HG02678 (cell line): ENCODE results near the gene SETBP1.
A peak's percentile ranks its signal among the peaks of the same experiment; 100 is the strongest.

Experiments
- ATAC-seq: cut with Tn5 transposase; IDR thresholded peaks from one replicate; pipeline ENCODE4 v1.9.1; 2021; ENCODE audit warnings: mild to moderate bottlenecking, moderate library complexity; ENCODE audit not compliant: unreplicated experiment

The SETBP1 gene

GRCh38 chr18:44957025-44957424 lies 276.3 kb downstream of the SETBP1 start:
- ATAC-seq, result no peak

DNA sequence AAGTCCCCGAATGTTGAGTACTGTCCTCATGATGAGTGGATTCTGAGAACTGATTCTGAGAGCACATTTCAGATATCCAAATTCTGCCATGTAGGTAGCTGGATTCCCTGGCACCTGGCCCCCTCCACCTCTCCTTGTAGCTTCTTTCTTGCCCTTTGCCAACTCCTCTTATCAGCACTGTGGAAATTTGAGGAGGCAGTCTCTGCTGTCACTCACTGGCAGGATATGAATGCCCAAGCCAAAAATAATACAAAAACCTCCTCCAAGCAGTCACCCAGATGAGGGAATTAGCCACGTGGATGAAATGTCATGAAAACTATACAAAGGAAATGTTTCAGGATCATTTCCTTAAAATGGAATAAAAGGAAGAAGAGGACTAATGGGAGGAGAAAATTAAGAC lies 276.8 kb downstream of the SETBP1 start:
- ATAC-seq, result no peak

- no peak for ATAC-seq
These were observed 277.4 kb downstream of the SETBP1 start for GRCh38 chr18:44958040-44958439.

DNA sequence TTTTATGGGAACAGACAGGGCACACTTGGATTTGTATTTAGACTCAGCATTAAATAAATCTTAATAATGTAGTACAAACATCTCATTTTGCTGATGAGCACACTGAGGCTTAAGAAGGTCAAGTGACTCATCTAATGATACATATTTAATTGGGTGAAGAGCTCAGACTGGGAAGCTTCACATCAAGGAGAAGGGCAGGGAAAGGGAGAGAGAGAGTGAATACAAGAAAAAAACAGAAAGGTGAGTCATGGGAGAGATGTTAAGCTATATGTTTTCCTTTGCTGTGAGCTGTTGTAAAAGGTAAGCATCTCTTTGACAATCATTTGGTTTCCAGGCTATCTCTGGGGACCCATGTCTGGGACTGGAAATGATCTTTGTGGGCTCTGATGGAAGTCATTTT lies 277.8 kb downstream of the SETBP1 start:
- no peak for ATAC-seq

GRCh38 chr18:44959013-44959412 lies 278.3 kb downstream of the SETBP1 start:
- ATAC-seq, result no peak

DNA sequence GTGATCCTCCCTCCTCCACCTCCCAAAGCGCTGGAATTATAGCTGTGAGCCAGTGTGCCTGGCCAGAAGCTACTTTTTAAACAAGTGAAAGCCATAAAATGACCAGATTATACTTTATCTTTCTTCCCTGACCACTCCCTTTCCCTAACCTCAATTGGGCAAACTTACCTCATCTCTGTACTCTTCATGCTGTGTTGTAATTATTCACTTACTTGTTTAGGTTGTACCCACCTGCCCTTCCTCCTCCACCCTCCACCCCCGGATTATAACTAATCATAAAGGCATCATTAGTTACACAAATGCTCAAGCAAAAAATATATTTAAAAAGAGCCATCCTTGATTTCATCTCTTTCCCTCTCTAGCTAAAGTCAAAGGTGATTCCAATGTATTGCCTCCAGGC lies 279.9 kb downstream of the SETBP1 start:
- ATAC-seq, result no peak

DNA sequence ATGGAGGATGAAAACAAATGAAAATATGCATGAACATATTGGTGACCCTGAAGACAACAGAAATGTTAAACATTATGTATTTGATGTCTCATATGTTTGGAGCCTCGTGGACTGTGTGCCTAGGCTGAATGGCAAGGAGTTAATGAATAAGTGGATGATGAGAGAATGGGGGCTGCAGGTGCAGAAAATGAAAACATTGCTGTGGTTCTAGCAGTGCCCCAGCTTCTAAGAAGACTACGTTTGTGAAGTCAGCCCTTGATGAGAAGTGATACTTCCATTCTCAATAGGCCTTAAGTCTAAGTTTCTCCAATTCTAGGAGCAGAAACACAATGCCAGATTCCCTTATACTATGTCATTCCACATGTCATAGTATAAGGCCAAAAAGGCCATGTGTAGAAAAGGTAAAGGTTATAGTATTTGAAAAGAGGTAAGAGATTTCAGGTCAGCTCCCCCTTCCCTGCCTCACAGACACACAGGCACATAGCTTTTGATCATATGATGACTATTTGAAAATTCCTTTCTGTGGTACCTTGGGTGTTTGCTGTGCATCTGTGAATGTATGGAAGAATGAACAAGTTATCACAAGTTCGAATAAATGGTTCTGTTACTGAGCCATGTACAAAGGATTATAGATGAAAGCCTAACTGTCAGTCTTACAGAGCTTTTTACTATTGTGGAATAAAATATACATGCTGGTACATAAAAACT lies 280.8 kb downstream of the SETBP1 start:
- peak; percentile 80 for ATAC-seq

DNA sequence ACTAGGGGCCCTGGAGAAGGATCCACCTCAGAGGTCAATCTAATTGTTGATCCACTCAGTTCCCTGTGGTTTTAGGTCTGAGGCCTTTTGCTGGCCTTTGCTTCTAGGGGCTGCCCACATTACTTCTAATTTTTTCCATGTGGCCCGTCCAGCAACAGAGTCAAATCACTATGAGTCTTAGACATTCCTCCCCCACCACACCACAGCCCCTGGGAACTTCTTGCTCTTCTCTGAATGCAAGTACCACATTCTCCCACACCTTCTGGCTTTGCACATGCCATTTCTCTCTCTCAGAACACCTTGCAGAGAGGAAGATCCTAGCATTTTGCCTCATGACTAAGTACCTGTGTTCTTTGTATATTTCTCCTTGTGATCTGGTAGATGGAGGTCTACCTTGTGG lies 286.9 kb downstream of the SETBP1 start:
- no peak for ATAC-seq

DNA sequence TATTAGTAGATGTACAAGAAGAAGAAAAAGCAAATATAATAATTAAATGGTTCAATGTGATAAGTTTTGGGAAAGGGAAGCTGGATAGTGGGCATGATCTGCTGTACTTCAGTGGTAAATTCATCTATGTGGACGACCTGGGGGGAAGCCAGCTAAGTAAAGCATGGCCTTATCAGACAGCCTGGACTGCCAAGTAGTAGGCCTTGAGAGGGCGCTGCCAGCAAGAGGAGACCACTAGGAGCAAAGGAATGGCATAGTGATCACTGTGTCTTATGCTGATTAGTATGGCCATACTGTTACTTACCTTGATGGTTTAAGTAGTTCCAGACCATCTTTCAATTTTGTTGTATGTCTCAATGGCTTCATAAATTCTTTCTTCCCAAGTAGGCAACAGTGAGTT lies 287.6 kb downstream of the SETBP1 start:
- ATAC-seq, result no peak

DNA sequence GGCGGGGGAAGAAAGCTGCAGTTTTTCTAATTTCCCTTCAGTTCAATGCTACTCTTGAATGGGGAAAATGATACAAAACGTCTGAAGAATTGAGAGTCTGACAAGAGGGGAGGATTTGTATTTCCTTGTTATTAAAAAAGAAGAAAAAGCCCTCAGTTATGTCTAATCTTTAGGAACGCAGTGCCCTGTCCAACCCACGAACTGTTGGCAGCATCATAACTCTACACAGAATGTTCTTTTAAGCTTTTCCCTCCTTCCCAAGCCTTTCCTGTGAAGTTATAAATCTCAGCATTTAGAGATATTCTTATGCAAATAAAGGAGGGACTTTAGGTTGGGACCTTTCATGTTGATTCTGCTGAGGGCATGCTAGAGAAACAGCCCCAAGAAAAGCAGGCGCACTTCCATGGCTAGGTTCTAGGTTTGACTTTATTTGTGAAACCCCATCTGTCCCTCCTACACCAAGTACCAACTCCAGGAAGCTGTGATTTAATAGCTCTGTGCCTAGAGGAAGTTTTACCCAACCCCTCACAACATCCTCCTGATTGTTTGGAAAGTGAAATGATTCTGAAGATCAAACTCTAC lies 288.6 kb downstream of the SETBP1 start:
- ATAC-seq, result no peak

DNA sequence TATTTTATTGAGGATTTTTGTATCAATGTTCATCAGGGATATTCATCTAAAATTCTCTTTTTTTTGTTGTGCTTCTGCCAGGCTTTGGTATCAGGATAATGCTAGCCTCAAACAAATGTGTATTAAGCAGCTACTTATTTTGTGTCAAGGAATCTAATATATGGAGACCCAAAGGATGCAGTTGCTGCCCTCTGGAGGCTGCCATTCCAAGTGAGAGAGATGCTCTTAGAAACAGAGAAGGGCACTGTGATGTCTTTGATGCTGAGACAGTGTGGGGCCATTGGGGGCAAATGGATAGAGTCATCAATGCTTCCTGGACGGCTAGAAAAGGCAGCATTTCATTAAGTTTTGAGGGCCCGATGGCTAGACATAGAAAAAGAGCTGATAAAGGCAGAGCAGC lies 292.6 kb downstream of the SETBP1 start:
- ATAC-seq, result no peak

- ATAC-seq, result no peak
These were observed 293.5 kb downstream of the SETBP1 start for GRCh38 chr18:44974174-44974573.

DNA sequence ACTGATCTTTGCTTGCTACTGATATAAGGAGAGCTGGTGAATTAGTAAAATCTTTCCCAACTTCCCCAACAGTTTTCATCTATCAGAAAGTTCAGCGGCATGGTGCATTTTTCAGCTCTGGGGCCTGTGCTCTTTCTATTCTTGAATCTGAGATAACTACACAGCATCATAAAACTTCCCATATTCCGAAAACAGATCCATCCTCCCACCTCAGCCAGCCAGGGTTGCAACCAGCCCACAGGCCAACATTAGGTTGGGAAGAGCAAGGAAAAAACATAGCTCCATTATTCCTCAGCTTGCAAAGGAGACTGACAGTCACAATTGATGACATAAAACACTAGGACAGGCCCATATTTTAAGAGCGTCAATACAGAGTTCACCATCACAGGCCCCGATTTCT lies 297.2 kb downstream of the SETBP1 start:
- ATAC-seq, result no peak

- no peak for ATAC-seq
These were observed 299.1 kb downstream of the SETBP1 start for GRCh38 chr18:44979748-44980147.

DNA sequence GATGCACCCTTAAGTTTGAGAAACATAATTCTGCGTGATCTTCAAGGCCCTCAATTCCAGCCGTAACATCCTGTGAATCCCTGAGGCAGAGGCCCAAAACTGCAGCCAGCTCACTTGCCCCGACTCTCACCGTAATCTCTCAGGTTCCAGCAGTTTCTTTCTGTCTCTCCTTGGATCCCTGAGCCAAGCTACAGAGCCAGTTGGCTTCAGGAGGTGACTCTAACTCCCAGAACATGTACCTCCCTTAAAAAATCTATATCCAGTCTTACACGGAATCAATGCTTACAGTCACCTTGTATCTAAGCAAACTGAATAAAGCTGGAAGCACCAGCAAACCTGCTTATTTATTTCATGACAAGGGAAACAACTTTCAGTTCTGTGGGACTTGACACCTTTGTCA lies 300.4 kb downstream of the SETBP1 start:
- no peak for ATAC-seq

DNA sequence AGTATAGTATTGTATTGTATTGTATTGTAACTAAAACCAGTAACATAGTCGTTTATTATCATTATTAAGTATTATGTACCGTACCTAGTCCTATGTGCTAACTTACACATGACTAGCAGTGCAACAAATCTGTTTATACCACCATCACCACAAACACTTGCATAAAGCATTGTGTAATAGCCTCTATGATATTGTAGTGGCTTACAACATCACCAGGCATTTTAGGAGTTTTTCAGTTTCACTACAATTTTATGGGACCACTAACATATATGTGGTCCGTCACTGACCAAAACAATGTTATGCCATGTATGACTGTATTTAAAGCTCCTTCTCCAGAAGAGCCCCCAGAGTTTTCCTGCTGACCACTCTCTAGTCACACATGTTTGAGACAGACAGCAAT lies 306.2 kb downstream of the SETBP1 start:
- ATAC-seq, result no peak

DNA sequence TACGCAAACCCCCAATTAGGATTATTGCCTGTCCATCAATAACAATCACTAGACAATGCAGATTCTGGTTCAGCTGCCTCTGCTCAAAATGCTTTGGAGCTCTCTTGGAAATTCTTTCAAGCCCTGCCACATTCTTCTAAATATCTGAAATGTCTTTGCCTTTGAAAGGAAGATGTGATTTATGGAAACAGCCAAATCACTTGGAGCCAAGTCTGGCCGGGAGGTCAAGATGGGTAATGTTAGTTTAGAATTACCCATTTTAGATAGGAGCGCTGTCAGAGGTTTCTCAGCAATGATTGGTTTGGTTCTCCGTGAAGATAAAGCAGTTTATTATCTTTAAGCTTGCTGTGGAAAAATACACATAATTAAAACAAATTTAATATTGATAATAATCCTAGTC lies 306.7 kb downstream of the SETBP1 start:
- no peak for ATAC-seq

DNA sequence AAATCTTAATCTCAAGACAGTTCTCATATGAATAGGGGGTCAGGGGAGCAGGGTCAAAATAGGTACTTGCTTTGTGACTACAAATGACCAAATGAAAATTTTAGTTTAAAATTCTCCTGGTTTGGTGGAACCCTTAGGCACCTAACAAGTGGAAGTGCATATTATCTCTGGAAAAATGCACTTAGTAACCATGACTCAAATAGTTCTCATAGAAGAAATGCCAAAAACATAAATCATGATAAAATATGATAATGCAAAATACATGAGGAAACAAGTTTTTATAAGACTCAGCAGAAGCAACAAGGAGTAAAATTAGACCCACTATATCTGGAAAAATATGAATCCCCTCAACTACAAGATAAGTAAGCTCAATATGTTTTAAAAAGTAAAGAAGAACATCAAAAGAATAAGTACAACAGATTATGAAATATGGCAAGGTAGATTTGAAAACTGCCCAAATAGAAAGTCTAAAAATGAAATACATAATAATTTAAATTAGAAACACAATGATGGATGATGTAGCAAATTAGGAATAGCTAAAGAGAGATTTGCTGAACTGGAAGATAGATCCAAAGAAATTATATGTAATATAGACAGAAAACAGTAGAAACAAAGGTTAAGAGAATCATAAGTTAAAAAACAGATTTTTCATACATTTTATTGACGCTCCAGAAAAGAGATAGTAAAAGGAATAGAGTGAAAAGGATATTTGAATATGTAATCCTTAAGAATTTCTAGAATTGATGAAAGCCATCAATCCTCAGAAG lies 308.3 kb downstream of the SETBP1 start:
- ATAC-seq, result no peak

DNA sequence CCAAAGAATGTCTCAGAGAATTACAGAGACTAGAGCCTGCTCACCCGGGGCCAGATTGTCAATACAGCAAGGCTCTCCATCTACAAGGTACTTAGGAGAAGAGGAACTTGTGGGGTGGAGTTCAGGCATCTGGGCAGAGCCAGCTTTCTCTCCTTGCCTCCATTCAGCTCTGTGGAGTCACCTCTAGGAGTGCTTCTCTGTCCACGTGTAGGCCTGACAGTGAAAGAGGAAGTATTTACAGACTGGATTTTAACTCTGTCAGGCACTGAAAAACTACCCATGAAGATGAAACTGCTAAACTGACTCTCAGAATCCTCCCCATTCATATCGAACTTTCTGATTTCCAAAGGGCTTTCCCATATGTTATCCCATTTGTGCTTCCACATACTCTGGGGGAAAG lies 315.6 kb downstream of the SETBP1 start:
- ATAC-seq, result peak; percentile 76

DNA sequence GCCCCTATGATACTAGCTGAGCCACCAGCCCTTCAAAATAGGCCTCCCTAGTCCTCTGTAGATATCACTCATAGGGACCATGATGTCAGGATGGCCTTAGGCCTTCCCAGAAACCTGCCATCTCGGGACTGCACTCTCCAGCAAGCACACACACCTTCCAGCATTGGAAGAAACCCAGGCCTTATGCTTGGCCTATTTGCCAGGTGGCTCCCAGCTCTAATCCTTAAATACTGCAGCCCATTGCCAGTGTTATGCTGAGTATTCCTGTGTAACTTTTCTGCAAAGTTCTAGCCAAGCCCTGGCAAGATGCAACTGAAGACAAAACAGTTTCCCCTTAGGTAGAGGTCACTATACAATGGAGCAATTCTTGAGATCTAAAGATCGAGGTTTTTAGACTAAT lies 316.5 kb downstream of the SETBP1 start:
- ATAC-seq, result no peak

- no peak for ATAC-seq
These were observed 317.7 kb downstream of the SETBP1 start for GRCh38 chr18:44998360-44998759.

- ATAC-seq, result no peak
These were observed 323.9 kb downstream of the SETBP1 start for GRCh38 chr18:45004546-45005080.
